GM10266 (cell line): ENCODE results near the gene TNNT3.
A peak's percentile ranks its signal among the peaks of the same experiment; 100 is the strongest.

Source experiments
- DNase-seq: peaks from one replicate; pipeline ENCODE4 v3.0.0; 2012; ENCODE audit errors: extremely low spot score
- TF ChIP-seq, protein P1 (sequence below): IDR thresholded peaks from 2 replicates; pipeline ENCODE4 v1.5.1; 2012; ENCODE audit warnings: mild to moderate bottlenecking, low read depth; ENCODE audit not compliant: control insufficient read depth, insufficient read depth; ENCODE audit errors: missing control alignments

The TNNT3 gene

DNA sequence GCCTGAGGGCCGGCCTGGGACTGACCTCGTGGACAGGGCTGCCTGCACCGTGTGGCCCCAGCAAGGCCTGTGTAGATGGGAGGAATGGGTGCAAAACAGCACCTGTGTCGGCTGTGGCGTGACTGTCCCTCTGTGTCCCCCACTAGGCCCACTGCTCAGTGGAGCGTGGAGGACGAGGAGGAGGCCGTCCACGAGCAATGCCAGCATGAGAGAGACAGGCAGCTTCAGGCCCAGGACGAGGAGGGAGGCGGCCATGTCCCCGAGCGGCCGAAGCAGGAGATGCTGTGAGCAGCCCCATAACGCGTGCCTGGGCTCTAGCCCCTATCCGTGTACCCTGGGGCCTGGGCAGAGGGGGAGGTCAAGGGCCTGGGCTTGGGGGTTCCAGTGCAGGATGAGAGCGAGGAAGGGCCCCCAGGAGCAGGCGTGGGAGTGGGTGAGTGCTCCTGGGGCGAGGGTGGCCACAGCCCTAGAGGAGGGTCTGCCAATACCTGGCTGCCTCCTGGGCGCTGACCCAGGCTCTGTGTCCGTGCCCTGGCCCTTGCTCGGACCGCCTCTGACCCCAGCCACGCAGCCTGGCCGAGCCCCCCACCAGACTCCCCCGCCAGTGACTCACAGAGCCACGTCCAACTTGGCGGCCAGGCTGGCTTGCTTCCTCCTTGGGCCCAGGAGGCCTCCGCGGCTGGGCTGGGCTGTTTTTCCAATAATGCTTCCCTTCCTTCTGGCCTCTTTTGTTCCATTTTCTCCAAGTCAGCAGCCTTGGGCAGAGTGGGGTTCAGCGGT, 39.4 kb upstream of the TNNT3 start:
- TF ChIP-seq, protein P1, sequence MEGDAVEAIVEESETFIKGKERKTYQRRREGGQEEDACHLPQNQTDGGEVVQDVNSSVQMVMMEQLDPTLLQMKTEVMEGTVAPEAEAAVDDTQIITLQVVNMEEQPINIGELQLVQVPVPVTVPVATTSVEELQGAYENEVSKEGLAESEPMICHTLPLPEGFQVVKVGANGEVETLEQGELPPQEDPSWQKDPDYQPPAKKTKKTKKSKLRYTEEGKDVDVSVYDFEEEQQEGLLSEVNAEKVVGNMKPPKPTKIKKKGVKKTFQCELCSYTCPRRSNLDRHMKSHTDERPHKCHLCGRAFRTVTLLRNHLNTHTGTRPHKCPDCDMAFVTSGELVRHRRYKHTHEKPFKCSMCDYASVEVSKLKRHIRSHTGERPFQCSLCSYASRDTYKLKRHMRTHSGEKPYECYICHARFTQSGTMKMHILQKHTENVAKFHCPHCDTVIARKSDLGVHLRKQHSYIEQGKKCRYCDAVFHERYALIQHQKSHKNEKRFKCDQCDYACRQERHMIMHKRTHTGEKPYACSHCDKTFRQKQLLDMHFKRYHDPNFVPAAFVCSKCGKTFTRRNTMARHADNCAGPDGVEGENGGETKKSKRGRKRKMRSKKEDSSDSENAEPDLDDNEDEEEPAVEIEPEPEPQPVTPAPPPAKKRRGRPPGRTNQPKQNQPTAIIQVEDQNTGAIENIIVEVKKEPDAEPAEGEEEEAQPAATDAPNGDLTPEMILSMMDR = no peak
- no peak for DNase-seq

DNA sequence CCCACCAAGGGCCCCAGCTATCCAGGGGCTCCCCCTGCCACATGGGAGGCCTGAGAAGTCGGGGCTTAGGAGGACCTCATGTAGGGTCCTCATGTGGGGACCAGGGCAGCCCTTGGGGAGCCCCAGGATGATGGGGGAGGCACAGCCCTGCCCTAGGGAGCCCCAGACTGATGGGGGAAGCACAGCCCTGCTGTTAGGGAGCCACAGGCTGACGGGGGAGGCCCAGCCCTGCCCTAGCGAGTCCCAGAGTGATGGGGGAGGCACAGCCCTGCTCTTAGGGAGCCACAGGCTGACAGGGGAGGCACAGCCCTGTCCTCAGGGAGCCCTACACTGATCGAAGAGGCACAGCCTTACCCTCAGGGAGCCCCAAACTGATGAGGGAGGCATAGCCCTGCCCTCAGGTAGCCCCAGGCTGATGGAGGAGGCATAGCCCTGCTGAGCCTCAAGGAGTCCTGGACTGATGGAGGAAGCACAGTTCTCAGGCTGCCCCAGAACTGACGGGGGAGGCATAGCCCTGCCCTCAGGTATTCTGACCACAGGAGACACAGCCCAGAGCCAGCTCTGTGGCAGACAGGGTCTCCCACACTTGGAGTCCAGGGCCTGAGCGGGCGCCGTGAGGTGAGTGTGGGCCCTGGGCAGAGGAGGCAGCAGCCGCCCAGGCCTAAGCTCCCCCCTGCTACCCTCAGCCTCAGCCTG, 38.6 kb upstream of the TNNT3 start:
- TF ChIP-seq, protein P1 = no peak
- no peak for DNase-seq

DNA sequence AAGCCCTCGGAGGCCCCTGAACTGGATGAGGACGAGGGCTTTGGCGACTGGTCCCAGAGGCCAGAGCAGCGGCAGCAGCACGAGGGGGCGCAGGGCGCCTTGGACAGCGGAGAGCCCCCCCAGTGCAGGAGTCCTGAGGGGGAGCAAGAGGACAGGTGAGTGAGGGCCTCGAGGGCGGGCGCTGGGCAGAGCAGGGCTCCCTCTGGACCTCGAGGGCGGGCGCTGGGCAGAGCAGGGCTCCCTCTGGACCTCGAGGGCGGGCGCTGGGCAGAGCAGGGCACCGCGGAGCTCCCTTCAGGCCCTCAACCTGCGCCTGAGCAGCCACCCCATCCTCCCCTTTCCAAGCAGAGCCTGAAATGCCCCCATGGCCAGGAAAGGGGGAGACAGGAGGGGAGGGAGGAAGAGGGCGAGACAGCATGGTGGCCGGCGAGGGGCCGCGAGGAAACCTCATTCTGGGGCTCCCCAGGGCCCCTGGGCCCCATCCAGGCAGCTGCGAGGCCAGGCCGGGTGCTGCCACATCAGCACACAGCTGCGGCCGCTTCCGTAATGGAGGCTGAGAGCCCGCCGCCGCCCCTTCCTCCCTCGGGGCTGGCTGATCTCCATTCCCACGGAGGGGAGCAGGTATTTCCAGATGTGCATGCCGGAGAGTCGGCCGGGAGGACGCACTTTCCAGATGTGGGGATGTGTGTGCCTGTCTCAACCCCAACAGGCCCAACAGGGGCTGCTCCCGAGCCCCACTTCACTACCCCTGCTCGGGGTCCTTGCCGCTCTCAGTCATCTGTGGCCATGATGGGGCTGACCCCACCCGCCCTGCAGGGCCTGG, 37.9 kb upstream of the TNNT3 start:
- TF ChIP-seq, protein P1 = no peak
- no peak for DNase-seq

DNA sequence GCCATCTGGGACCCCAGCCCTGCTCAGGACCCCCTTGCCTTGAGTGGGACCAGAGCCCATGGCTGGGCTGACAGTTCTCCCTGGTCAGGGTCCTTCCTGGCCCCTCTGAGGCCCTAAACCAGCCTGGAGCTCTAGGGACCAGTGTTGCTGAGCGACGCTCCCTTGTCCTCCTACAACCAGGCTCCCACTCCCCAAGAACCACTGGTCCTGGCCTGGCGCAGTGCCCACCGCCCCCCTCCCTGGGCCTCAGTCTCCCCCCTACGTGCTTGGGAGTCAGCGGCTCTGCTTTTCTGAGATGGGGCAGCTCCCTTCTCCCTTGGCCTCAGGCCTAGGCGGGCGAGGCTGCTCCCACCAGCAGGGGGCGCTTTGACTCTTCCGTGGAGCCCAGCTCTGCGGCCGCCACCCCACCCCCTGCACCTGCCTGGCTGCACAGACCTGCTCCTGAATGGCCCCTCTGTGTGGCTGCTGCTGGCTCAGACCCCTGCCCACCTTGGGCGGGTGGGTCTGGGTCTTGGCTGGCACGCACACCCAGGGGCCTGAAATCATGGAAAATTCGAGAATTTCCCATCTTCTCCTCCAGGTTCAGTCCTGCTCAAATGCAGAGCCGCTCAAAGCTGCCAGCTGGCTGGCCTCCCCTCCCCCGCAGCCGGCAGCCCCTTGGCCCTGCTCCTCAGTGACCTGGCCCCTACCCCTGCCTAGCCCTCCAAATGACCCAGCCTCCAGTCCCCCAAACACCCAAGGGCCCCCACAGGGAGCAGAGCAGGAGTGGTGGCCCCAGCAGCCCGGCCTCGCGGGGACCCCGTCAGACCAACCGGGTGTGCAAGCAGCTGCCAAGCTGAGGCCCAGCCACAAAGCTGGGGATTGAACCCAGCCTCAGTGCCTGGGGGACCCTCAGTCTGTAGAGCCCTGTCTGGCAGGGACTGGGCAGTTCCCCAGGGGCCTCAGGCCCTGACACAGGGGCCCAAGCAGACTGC, 37.0 kb upstream of the TNNT3 start:
- DNase-seq = peak; percentile 92
- TF ChIP-seq, protein P1 = peak; percentile 93

DNA sequence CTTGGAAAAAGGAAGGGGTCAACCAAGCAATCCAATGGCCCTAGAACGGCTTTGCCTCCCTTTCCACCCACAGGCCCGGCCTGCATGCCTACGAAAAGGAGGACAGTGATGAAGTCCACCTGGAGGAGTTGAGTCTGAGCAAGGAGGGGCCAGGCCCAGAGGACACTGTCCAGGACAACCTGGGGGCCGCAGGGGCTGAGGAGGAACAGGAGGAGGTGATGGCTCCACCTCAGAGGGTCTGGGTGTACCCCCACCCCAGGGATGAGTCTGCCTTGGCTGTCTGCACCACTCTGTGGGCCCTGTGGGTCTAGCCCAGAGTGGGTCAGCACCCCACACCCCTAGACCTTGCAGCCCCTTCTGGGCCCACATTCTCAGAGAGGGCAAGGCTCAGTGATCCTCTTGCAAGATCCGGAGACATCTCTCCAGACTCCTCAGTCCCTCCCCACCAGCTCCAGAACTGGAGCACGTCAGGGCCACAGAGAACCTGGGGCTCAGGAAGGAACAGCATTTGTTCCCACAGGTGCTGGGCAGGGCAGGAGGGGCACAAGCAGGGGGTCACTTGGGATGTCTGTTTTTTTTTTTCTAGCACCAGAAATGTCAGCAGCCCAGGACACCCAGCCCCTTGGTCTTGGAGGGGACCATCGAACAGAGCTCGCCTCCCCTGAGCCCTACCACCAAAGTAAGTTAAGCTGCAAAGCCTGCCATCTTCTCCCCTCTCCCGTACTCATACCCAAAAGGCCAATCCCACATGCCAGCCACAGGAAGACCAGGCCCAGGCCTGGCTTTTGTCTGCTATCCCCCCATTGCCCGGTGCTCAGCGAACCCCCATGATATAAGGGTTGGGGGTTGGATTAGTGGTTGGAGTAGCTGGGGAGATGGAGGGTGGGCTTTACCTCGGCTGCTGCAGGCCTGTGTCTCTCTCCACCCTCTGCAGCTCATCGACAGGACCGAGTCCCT, 35.9 kb upstream of the TNNT3 start:
- no peak for DNase-seq
- TF ChIP-seq, protein P1 = no peak
